ENCODE data around the gene GRK6.
A peak's percentile ranks its signal among the peaks of the same experiment; 100 is the strongest.

The GRK6 gene

DNA sequence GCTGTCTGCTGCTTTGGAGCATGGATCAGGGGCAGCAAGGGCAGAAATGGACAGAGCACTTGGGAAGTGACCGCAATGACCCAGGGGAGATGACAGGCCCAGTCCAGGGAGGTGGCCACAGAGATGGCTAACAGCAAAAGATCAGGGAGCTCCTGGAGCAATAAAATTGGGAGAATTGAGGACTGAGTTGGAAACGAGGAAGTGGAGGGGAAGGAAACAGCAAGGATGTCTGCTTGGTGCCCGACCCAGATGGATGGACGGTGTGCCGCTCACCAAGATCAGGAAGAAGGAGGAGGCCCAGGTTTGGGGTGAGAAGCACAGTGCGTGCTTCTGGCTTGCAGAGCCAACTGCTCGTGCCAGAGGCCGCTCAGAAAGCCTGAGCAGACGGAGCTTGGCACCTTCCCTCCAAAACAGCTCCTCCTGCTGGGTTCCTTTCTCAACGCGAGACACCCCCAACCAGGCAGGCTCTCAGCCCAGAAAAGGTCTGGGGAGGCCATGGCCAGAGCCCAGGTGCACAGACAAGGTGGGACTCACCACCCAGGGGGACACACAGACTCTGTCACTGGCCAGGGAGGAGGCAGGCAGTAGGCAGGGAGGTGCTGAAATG, 44.0 kb upstream of the GRK6 start:
- ChIA-PET CTCF (interaction anchor here (0.6 to 1.3 kb wide), 7 partner anchors 12 to 275 kb away, joined by 3 to 6 read pairs (median 4); no protein-coding TSS in a partner anchor), POLR2A (no interaction called here)
- Histone ChIP-seq H3K27ac (ENCODE audit: extremely low read depth, low read depth, low read length) (no peak overlapping the region), H3K4me1 (ENCODE audit: control insufficient read depth, insufficient read depth, low read length) (peaks cover 6% of the 10 kb centered on the region; the same call in 1 of the 2 replicates), H3K4me3 (ENCODE audit: low read depth, low read length) (no peak overlapping the region), H3K36me3 (ENCODE audit: control insufficient read depth in 2 of 2, insufficient read depth in 1 of 2, low read length in 2 of 2) (no peaks in the 10 kb centered on the region), H3K9me3 (ENCODE audit: control insufficient read depth, insufficient read depth, low read depth, low read length) (no peaks in the 10 kb centered on the region)
- TF ChIP-seq ZNF350 (tag by site-specific recombination; IDR thresholded peaks at IDR 0.05) (no peak), ZNF335 (tag by site-specific recombination; conservative IDR thresholded peaks at IDR 0.05) (no peak), ZNF626 (tag by site-specific recombination; IDR thresholded peaks at IDR 0.05) (no peak), REPIN1 (tag by site-specific recombination; IDR thresholded peaks at IDR 0.05; ENCODE audit: low read depth) (no peak), KLF8 (tag by site-specific recombination; IDR thresholded peaks at IDR 0.05) (no peak), ZNF423 (tag by site-specific recombination; IDR thresholded peaks at IDR 0.05) (no peak), GLIS1 (tag by site-specific recombination; IDR thresholded peaks at IDR 0.05) (peak; percentile 25; the same call in 1 of the 2 replicates), ZNF777 (tag by site-specific recombination; IDR thresholded peaks at IDR 0.05; ENCODE audit: borderline replicate concordance) (no peak), ZFP41 (tag by site-specific recombination; IDR thresholded peaks at IDR 0.05; ENCODE audit: borderline replicate concordance) (no peak), ZBTB8A (tag by site-specific recombination; IDR thresholded peaks at IDR 0.05) (peak; percentile 66; the same call in 1 of the 2 replicates), ZNF600 (tag by site-specific recombination; IDR thresholded peaks at IDR 0.05) (0 out of 2 replicates have a peak, but pooled peaks have one; percentile 10)
- TF ChIP-seq, protein P1, sequence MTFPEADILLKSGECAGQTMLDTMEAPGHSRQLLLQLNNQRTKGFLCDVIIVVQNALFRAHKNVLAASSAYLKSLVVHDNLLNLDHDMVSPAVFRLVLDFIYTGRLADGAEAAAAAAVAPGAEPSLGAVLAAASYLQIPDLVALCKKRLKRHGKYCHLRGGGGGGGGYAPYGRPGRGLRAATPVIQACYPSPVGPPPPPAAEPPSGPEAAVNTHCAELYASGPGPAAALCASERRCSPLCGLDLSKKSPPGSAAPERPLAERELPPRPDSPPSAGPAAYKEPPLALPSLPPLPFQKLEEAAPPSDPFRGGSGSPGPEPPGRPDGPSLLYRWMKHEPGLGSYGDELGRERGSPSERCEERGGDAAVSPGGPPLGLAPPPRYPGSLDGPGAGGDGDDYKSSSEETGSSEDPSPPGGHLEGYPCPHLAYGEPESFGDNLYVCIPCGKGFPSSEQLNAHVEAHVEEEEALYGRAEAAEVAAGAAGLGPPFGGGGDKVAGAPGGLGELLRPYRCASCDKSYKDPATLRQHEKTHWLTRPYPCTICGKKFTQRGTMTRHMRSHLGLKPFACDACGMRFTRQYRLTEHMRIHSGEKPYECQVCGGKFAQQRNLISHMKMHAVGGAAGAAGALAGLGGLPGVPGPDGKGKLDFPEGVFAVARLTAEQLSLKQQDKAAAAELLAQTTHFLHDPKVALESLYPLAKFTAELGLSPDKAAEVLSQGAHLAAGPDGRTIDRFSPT (tag by site-specific recombination; IDR thresholded peaks at IDR 0.05): no peak
- TF ChIP-seq, protein P2, sequence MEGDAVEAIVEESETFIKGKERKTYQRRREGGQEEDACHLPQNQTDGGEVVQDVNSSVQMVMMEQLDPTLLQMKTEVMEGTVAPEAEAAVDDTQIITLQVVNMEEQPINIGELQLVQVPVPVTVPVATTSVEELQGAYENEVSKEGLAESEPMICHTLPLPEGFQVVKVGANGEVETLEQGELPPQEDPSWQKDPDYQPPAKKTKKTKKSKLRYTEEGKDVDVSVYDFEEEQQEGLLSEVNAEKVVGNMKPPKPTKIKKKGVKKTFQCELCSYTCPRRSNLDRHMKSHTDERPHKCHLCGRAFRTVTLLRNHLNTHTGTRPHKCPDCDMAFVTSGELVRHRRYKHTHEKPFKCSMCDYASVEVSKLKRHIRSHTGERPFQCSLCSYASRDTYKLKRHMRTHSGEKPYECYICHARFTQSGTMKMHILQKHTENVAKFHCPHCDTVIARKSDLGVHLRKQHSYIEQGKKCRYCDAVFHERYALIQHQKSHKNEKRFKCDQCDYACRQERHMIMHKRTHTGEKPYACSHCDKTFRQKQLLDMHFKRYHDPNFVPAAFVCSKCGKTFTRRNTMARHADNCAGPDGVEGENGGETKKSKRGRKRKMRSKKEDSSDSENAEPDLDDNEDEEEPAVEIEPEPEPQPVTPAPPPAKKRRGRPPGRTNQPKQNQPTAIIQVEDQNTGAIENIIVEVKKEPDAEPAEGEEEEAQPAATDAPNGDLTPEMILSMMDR (tag by site-specific recombination; IDR thresholded peaks at IDR 0.05): peak; percentile 35
- TF ChIP-seq, protein P3, sequence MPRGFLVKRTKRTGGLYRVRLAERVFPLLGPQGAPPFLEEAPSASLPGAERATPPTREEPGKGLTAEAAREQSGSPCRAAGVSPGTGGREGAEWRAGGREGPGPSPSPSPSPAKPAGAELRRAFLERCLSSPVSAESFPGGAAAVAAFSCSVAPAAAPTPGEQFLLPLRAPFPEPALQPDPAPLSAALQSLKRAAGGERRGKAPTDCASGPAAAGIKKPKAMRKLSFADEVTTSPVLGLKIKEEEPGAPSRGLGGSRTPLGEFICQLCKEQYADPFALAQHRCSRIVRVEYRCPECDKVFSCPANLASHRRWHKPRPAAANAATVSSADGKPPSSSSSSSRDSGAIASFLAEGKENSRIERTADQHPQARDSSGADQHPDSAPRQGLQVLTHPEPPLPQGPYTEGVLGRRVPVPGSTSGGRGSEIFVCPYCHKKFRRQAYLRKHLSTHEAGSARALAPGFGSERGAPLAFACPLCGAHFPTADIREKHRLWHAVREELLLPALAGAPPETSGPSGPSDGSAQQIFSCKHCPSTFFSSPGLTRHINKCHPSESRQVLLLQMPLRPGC (tag by site-specific recombination; IDR thresholded peaks at IDR 0.05): no peak
- TF ChIP-seq, protein P4, sequence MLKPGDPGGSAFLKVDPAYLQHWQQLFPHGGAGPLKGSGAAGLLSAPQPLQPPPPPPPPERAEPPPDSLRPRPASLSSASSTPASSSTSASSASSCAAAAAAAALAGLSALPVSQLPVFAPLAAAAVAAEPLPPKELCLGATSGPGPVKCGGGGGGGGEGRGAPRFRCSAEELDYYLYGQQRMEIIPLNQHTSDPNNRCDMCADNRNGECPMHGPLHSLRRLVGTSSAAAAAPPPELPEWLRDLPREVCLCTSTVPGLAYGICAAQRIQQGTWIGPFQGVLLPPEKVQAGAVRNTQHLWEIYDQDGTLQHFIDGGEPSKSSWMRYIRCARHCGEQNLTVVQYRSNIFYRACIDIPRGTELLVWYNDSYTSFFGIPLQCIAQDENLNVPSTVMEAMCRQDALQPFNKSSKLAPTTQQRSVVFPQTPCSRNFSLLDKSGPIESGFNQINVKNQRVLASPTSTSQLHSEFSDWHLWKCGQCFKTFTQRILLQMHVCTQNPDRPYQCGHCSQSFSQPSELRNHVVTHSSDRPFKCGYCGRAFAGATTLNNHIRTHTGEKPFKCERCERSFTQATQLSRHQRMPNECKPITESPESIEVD (tag by site-specific recombination; IDR thresholded peaks at IDR 0.05): no peak

DNA sequence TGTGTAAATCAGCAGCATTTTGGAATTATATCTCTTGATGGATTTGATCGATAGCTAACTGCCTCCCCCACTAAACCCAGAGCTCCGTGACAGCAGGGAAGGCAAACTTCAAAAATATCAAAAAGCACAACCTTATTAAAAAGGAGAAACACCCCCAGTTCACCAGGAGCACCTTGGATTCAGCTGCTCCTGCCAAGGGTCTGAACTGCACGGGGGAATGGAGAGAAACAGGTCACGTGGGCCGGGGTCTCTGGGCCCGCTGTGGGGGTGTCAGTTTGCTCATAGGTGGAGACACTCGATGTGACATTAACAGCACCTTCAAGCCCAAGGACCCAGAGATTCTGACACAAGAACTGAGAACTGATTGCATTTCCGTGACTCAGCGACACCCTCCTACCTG, 43.3 kb upstream of the GRK6 start:
- no peak overlapping the region for H3K4me3 ChIP-seq (ENCODE audit: low read depth, low read length)
- no peak overlapping the region for H3K27ac ChIP-seq (ENCODE audit: extremely low read depth, low read depth, low read length)
- no peaks in the 10 kb centered on the region for H3K9me3 ChIP-seq (ENCODE audit: control insufficient read depth, insufficient read depth, low read depth, low read length)
- H3K4me1 ChIP-seq (ENCODE audit: control insufficient read depth, insufficient read depth, low read length): peaks cover 6% of the 10 kb centered on the region; the same call in 1 of the 2 replicates
- ChIA-PET POLR2A (no interaction called here), CTCF (interaction anchor here (0.6 to 2.3 kb wide), 9 partner anchors 9 to 117 kb away, joined by 3 to 10 read pairs (median 4); no protein-coding TSS in a partner anchor)
- H3K36me3 ChIP-seq (ENCODE audit: control insufficient read depth in 2 of 2, insufficient read depth in 1 of 2, low read length in 2 of 2): no peaks in the 10 kb centered on the region
- TF ChIP-seq GLIS2 (tag by site-specific recombination; IDR thresholded peaks at IDR 0.05) (no peak), ZBTB17 (tag by site-specific recombination; IDR thresholded peaks at IDR 0.05) (no peak), OSR2 (tag by site-specific recombination; IDR thresholded peaks at IDR 0.05) (no peak), ZNF404 (tag by site-specific recombination; IDR thresholded peaks at IDR 0.05) (no peak), ZNF560 (tag by site-specific recombination; IDR thresholded peaks at IDR 0.05; ENCODE audit: borderline replicate concordance) (no peak)
- TF ChIP-seq, protein P5, sequence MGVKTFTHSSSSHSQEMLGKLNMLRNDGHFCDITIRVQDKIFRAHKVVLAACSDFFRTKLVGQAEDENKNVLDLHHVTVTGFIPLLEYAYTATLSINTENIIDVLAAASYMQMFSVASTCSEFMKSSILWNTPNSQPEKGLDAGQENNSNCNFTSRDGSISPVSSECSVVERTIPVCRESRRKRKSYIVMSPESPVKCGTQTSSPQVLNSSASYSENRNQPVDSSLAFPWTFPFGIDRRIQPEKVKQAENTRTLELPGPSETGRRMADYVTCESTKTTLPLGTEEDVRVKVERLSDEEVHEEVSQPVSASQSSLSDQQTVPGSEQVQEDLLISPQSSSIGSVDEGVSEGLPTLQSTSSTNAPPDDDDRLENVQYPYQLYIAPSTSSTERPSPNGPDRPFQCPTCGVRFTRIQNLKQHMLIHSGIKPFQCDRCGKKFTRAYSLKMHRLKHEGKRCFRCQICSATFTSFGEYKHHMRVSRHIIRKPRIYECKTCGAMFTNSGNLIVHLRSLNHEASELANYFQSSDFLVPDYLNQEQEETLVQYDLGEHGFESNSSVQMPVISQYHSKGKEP (tag by site-specific recombination; IDR thresholded peaks at IDR 0.05): no peak
- TF ChIP-seq, protein P6, sequence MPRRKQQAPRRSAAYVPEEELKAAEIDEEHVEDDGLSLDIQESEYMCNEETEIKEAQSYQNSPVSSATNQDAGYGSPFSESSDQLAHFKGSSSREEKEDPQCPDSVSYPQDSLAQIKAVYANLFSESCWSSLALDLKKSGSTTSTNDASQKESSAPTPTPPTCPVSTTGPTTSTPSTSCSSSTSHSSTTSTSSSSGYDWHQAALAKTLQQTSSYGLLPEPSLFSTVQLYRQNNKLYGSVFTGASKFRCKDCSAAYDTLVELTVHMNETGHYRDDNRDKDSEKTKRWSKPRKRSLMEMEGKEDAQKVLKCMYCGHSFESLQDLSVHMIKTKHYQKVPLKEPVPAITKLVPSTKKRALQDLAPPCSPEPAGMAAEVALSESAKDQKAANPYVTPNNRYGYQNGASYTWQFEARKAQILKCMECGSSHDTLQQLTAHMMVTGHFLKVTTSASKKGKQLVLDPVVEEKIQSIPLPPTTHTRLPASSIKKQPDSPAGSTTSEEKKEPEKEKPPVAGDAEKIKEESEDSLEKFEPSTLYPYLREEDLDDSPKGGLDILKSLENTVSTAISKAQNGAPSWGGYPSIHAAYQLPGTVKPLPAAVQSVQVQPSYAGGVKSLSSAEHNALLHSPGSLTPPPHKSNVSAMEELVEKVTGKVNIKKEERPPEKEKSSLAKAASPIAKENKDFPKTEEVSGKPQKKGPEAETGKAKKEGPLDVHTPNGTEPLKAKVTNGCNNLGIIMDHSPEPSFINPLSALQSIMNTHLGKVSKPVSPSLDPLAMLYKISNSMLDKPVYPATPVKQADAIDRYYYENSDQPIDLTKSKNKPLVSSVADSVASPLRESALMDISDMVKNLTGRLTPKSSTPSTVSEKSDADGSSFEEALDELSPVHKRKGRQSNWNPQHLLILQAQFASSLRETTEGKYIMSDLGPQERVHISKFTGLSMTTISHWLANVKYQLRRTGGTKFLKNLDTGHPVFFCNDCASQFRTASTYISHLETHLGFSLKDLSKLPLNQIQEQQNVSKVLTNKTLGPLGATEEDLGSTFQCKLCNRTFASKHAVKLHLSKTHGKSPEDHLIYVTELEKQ (tag by site-specific recombination; IDR thresholded peaks at IDR 0.05; ENCODE audit: borderline replicate concordance): no peak
